HEK293 (cell line): ENCODE results near the gene PCYT1A.

Source experiments
- CTCF ChIA-PET: fragments of 350-600 bp; formaldehyde crosslinking; extraction: SDS; loops from one replicate; lab custom pipeline; 2021; ENCODE audit warnings: antibody characterized with exemption; lab: Yijun Ruan, JAX
- POLR2A ChIA-PET: fragments of 300-600 bp; formaldehyde crosslinking; extraction: SDS; loops from one replicate; lab custom pipeline; 2020; ENCODE audit warnings: antibody characterized with exemption, inconsistent platforms; lab: Yijun Ruan, JAX
- H3K27ac ChIP-seq: fragments of 200-500 bp; sonication (Bioruptor generic); 2 replicates; pipeline ENCODE4 v1.5.1; 2014; ENCODE audit warnings: low read depth, low read length, control low read depth, inconsistent platforms; ENCODE audit errors: extremely low read depth
- H3K36me3 ChIP-seq, 2 experiments: fragments of 200-500 bp in 1 of 2; sonication (Bioruptor generic) in 1 of 2; 1 replicate in 1 of 2; 2 replicates in 1 of 2; pipeline ENCODE4 v1.5.1; 2014 to 2017; ENCODE audit warnings: inconsistent platforms in 2 of 2, low read length in 2 of 2; ENCODE audit not compliant: control insufficient read depth in 2 of 2, insufficient read depth in 1 of 2
- H3K4me1 ChIP-seq: fragments of 200-500 bp; sonication (Bioruptor generic); 2 replicates; pipeline ENCODE4 v1.5.1; 2014; ENCODE audit warnings: mild to moderate bottlenecking, low read length, inconsistent platforms; ENCODE audit not compliant: control insufficient read depth, insufficient read depth
- H3K4me3 ChIP-seq: 2 replicates; pipeline ENCODE4 v1.5.1; 2011; ENCODE audit warnings: low read depth, mild to moderate bottlenecking, control low read depth, low read length, moderate library complexity
- H3K9me3 ChIP-seq: fragments of 200-500 bp; sonication (Bioruptor generic); 2 replicates; pipeline ENCODE4 v1.5.1; 2014; ENCODE audit warnings: low read depth, low read length, inconsistent platforms; ENCODE audit not compliant: control insufficient read depth, insufficient read depth
- KLF8 ChIP-seq: fragments of 450-650 bp; formaldehyde crosslinking; IDR thresholded peaks from 2 replicates; pipeline ENCODE4 v1.5.1; 2016; ENCODE audit warnings: missing biosample characterization, missing genetic modification characterization
- OSR2 ChIP-seq: fragments of 450-650 bp; formaldehyde crosslinking; IDR thresholded peaks from 2 replicates; pipeline ENCODE4 v1.5.1; 2016; ENCODE audit warnings: missing biosample characterization, missing genetic modification characterization
- OVOL3 ChIP-seq: fragments of 450-650 bp; formaldehyde crosslinking; IDR thresholded peaks from 2 replicates; pipeline ENCODE4 v1.5.1; 2016; ENCODE audit warnings: missing biosample characterization, missing genetic modification characterization
- SP2 ChIP-seq: fragments of 450-650 bp; formaldehyde crosslinking; IDR thresholded peaks from 2 replicates; pipeline ENCODE4 v1.5.1; 2016; ENCODE audit warnings: missing biosample characterization, missing genetic modification characterization
- TRIM28 ChIP-seq: IDR thresholded peaks from 2 replicates; pipeline ENCODE4 v1.6.1; 2011; ENCODE audit warnings: low read length, control low read depth, borderline replicate concordance
- ZFP69B ChIP-seq: fragments of 450-650 bp; formaldehyde crosslinking; IDR thresholded peaks from 2 replicates; pipeline ENCODE4 v1.5.1; 2016; ENCODE audit warnings: missing biosample characterization, missing genetic modification characterization
- ZNF133 ChIP-seq: fragments of 450-650 bp; formaldehyde crosslinking; IDR thresholded peaks from 2 replicates; pipeline ENCODE4 v1.5.1; 2016; ENCODE audit warnings: missing biosample characterization, missing genetic modification characterization
- ZNF146 ChIP-seq: fragments of 450-650 bp; formaldehyde crosslinking; IDR thresholded peaks from 2 replicates; pipeline ENCODE4 v1.5.1; 2016; ENCODE audit warnings: missing biosample characterization, missing genetic modification characterization
- ZNF16 ChIP-seq: fragments of 450-650 bp; formaldehyde crosslinking; IDR thresholded peaks from 2 replicates; pipeline ENCODE4 v1.5.1; 2016; ENCODE audit warnings: low read depth, missing biosample characterization, missing genetic modification characterization
- ZNF184 ChIP-seq: fragments of 450-650 bp; IDR thresholded peaks from 2 replicates; pipeline ENCODE4 v1.5.1; 2018; ENCODE audit warnings: missing biosample characterization, mild to moderate bottlenecking, missing genetic modification characterization
- ZNF19 ChIP-seq: fragments of 450-650 bp; formaldehyde crosslinking; IDR thresholded peaks from 2 replicates; pipeline ENCODE4; 2016; ENCODE audit warnings: missing biosample characterization, missing genetic modification characterization, low read depth
- ZNF248 ChIP-seq: fragments of 450-650 bp; formaldehyde crosslinking; IDR thresholded peaks from 2 replicates; pipeline ENCODE4 v1.5.1; 2017; ENCODE audit warnings: missing biosample characterization, missing genetic modification characterization
- ZNF350 ChIP-seq: fragments of 450-650 bp; formaldehyde crosslinking; IDR thresholded peaks from 2 replicates; pipeline ENCODE4 v1.5.0; 2017; ENCODE audit warnings: missing biosample characterization, mild to moderate bottlenecking, missing genetic modification characterization
- ZNF366 ChIP-seq: fragments of 450-650 bp; formaldehyde crosslinking; conservative IDR thresholded peaks from 2 replicates; pipeline ENCODE4 v1.5.1; 2016; ENCODE audit warnings: missing biosample characterization, missing genetic modification characterization
- ZNF548 ChIP-seq: fragments of 450-650 bp; formaldehyde crosslinking; IDR thresholded peaks from 2 replicates; pipeline ENCODE4 v1.5.1; 2016; ENCODE audit warnings: missing biosample characterization, missing genetic modification characterization
- ZNF561 ChIP-seq: fragments of 450-650 bp; IDR thresholded peaks from 2 replicates; pipeline ENCODE4 v1.5.1; 2018; ENCODE audit warnings: missing biosample characterization, missing genetic modification characterization, borderline replicate concordance
- ZNF571 ChIP-seq: fragments of 450-650 bp; formaldehyde crosslinking; IDR thresholded peaks from 2 replicates; pipeline ENCODE4 v1.5.0; 2017; ENCODE audit warnings: missing biosample characterization, missing genetic modification characterization
- ZNF621 ChIP-seq: fragments of 450-650 bp; formaldehyde crosslinking; IDR thresholded peaks from 2 replicates; pipeline ENCODE4 v1.5.1; 2017; ENCODE audit warnings: missing biosample characterization, missing genetic modification characterization
- ZNF768 ChIP-seq: fragments of 450-650 bp; formaldehyde crosslinking; IDR thresholded peaks from 2 replicates; pipeline ENCODE4 v1.5.1; 2018; ENCODE audit warnings: missing biosample characterization, mild to moderate bottlenecking, missing genetic modification characterization
- ZNF777 ChIP-seq: fragments of 450-650 bp; formaldehyde crosslinking; IDR thresholded peaks from 2 replicates; pipeline ENCODE4 v1.5.1; 2017; ENCODE audit warnings: missing biosample characterization, missing genetic modification characterization, borderline replicate concordance
- ZNF830 ChIP-seq: fragments of 450-650 bp; IDR thresholded peaks from 2 replicates; pipeline ENCODE4 v1.5.0; 2018; ENCODE audit warnings: missing biosample characterization, missing genetic modification characterization, low read depth, mild to moderate bottlenecking, moderate library complexity
- TF ChIP-seq, protein P1 (sequence below): fragments of 450-650 bp; formaldehyde crosslinking; IDR thresholded peaks from 2 replicates; pipeline ENCODE4 v1.5.1; 2017; ENCODE audit warnings: missing biosample characterization, missing genetic modification characterization
- TF ChIP-seq, protein P2 (sequence below): IDR thresholded peaks from 2 replicates; pipeline ENCODE4 v1.6.1; 2011; ENCODE audit warnings: mild to moderate bottlenecking, low read depth, low read length, borderline replicate concordance
- TF ChIP-seq, protein P3 (sequence below): fragments of 450-650 bp; formaldehyde crosslinking; IDR thresholded peaks from 2 replicates; pipeline ENCODE4 v1.5.0; 2017; ENCODE audit warnings: missing biosample characterization, missing genetic modification characterization, borderline replicate concordance
- TF ChIP-seq, protein P4 (sequence below): fragments of 450-650 bp; formaldehyde crosslinking; conservative IDR thresholded peaks from 2 replicates; pipeline ENCODE4 v1.5.1; 2016; ENCODE audit warnings: low read depth, missing biosample characterization, missing genetic modification characterization
- TF ChIP-seq, protein P5 (sequence below): fragments of 450-650 bp; formaldehyde crosslinking; IDR thresholded peaks from 2 replicates; pipeline ENCODE4 v1.5.1; 2016; ENCODE audit warnings: missing biosample characterization, missing genetic modification characterization
- TF ChIP-seq, protein P6 (sequence below): fragments of 450-650 bp; formaldehyde crosslinking; IDR thresholded peaks from 2 replicates; pipeline ENCODE4 v1.5.1; 2016; ENCODE audit warnings: missing biosample characterization, missing genetic modification characterization

The PCYT1A gene

DNA sequence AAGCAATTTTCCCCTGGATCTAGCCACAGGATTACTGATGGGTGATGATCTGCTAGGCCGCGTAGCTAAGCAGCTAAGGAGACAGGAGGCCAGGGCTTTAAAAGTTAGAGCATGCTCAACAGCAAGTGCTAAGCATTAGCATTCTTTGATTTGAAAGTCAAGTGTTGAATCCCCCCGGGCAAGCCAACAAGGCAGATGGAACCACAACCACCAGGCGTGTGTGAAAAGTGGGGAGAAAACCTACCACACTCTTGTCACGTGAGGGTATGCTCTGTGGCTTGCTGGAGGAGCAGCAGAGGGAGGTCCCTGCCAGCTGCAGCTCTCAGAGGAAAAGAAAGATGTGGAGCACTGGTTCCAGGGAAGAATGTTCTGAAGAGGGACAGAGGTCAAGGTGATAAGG, 50.3 kb downstream of the PCYT1A start (continued):
- TF ChIP-seq OSR2 (tag by site-specific recombination), result no peak
- TF ChIP-seq ZFP69B (tag by site-specific recombination), result no peak
- no peak for TF ChIP-seq ZNF350 (tag by site-specific recombination)
- TF ChIP-seq ZNF146 (tag by site-specific recombination), result no peak
- no peak for TF ChIP-seq ZNF768
- TF ChIP-seq TRIM28, result no peak
- no peak for TF ChIP-seq SP2 (tag by site-specific recombination)
- TF ChIP-seq ZNF19, result no peak

DNA sequence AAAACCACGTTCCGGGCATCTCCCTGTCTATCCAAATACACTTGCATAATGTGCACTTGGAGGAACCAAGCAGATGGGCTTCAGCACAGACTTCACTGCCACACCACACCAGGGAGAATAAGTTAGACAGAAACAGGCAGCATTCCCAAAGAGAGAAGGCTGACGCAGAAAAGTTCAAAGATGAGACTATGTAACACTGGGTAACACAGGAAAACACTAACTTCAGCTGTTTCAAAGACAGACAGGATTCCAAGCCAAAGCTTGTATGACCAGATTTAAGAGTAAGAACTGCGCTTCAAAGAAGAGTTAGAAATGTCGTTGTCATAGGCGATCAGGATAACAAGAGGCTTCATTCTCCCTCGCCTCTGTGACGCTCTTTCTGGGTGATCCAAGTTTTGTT, 51.3 kb downstream of the PCYT1A start:
- H3K36me3 ChIP-seq, result peaks cover 0 to 39% of the 10 kb centered on the region in 2 experiments; a peak in 2 of 3 replicates
- POLR2A ChIA-PET, result no interaction called here
- CTCF ChIA-PET, result no interaction called here
- H3K9me3 ChIP-seq, result no peaks in the 10 kb centered on the region
- H3K4me3 ChIP-seq, result no peak overlapping the region
- H3K27ac ChIP-seq, result no peak overlapping the region
- no peaks in the 10 kb centered on the region for H3K4me1 ChIP-seq
- TF ChIP-seq OVOL3 (tag by site-specific recombination) (no peak), ZNF248 (tag by site-specific recombination) (no peak), ZNF16 (tag by site-specific recombination) (no peak), ZNF548 (tag by site-specific recombination) (no peak), ZNF571 (no peak), KLF8 (tag by site-specific recombination) (no peak), ZNF366 (tag by site-specific recombination) (no peak), ZNF621 (no peak), ZNF184 (tag by site-specific recombination) (no peak), ZNF777 (tag by site-specific recombination) (no peak), ZNF133 (tag by site-specific recombination) (no peak), ZNF830 (tag by site-specific recombination) (no peak), ZNF561 (tag by site-specific recombination) (no peak)
- TF ChIP-seq, protein P1, sequence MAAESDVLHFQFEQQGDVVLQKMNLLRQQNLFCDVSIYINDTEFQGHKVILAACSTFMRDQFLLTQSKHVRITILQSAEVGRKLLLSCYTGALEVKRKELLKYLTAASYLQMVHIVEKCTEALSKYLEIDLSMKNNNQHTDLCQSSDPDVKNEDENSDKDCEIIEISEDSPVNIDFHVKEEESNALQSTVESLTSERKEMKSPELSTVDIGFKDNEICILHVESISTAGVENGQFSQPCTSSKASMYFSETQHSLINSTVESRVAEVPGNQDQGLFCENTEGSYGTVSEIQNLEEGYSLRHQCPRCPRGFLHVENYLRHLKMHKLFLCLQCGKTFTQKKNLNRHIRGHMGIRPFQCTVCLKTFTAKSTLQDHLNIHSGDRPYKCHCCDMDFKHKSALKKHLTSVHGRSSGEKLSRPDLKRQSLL (tag by site-specific recombination), result no peak
- TF ChIP-seq, protein P2, sequence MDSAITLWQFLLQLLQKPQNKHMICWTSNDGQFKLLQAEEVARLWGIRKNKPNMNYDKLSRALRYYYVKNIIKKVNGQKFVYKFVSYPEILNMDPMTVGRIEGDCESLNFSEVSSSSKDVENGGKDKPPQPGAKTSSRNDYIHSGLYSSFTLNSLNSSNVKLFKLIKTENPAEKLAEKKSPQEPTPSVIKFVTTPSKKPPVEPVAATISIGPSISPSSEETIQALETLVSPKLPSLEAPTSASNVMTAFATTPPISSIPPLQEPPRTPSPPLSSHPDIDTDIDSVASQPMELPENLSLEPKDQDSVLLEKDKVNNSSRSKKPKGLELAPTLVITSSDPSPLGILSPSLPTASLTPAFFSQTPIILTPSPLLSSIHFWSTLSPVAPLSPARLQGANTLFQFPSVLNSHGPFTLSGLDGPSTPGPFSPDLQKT, result no peak
- TF ChIP-seq, protein P3, sequence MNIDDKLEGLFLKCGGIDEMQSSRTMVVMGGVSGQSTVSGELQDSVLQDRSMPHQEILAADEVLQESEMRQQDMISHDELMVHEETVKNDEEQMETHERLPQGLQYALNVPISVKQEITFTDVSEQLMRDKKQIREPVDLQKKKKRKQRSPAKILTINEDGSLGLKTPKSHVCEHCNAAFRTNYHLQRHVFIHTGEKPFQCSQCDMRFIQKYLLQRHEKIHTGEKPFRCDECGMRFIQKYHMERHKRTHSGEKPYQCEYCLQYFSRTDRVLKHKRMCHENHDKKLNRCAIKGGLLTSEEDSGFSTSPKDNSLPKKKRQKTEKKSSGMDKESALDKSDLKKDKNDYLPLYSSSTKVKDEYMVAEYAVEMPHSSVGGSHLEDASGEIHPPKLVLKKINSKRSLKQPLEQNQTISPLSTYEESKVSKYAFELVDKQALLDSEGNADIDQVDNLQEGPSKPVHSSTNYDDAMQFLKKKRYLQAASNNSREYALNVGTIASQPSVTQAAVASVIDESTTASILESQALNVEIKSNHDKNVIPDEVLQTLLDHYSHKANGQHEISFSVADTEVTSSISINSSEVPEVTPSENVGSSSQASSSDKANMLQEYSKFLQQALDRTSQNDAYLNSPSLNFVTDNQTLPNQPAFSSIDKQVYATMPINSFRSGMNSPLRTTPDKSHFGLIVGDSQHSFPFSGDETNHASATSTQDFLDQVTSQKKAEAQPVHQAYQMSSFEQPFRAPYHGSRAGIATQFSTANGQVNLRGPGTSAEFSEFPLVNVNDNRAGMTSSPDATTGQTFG (tag by site-specific recombination), result no peak
- TF ChIP-seq, protein P4, sequence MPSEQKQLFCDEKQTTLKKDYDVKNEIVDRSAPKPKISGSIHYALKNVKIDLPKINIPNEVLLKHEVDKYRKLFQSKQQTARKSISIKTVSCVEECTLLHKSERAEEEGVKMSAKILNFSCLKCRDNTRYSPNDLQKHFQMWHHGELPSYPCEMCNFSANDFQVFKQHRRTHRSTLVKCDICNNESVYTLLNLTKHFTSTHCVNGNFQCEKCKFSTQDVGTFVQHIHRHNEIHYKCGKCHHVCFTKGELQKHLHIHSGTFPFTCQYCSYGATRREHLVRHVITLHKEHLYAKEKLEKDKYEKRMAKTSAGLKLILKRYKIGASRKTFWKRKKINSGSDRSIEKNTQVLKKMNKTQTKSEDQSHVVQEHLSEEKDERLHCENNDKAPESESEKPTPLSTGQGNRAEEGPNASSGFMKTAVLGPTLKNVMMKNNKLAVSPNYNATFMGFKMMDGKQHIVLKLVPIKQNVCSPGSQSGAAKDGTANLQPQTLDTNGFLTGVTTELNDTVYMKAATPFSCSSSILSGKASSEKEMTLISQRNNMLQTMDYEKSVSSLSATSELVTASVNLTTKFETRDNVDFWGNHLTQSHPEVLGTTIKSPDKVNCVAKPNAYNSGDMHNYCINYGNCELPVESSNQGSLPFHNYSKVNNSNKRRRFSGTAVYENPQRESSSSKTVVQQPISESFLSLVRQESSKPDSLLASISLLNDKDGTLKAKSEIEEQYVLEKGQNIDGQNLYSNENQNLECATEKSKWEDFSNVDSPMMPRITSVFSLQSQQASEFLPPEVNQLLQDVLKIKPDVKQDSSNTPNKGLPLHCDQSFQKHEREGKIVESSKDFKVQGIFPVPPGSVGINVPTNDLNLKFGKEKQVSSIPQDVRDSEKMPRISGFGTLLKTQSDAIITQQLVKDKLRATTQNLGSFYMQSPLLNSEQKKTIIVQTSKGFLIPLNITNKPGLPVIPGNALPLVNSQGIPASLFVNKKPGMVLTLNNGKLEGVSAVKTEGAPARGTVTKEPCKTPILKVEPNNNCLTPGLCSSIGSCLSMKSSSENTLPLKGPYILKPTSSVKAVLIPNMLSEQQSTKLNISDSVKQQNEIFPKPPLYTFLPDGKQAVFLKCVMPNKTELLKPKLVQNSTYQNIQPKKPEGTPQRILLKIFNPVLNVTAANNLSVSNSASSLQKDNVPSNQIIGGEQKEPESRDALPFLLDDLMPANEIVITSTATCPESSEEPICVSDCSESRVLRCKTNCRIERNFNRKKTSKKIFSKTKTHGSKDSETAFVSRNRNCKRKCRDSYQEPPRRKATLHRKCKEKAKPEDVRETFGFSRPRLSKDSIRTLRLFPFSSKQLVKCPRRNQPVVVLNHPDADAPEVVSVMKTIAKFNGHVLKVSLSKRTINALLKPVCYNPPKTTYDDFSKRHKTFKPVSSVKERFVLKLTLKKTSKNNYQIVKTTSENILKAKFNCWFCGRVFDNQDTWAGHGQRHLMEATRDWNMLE, result no peak
- TF ChIP-seq, protein P5, sequence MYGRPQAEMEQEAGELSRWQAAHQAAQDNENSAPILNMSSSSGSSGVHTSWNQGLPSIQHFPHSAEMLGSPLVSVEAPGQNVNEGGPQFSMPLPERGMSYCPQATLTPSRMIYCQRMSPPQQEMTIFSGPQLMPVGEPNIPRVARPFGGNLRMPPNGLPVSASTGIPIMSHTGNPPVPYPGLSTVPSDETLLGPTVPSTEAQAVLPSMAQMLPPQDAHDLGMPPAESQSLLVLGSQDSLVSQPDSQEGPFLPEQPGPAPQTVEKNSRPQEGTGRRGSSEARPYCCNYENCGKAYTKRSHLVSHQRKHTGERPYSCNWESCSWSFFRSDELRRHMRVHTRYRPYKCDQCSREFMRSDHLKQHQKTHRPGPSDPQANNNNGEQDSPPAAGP, result no peak
- TF ChIP-seq, protein P6, sequence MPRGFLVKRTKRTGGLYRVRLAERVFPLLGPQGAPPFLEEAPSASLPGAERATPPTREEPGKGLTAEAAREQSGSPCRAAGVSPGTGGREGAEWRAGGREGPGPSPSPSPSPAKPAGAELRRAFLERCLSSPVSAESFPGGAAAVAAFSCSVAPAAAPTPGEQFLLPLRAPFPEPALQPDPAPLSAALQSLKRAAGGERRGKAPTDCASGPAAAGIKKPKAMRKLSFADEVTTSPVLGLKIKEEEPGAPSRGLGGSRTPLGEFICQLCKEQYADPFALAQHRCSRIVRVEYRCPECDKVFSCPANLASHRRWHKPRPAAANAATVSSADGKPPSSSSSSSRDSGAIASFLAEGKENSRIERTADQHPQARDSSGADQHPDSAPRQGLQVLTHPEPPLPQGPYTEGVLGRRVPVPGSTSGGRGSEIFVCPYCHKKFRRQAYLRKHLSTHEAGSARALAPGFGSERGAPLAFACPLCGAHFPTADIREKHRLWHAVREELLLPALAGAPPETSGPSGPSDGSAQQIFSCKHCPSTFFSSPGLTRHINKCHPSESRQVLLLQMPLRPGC, result no peak
